NCI-H510A treated with DMSO at 0.1 percent for 48 hours (cell line): ENCODE data around the gene ZNF280C.
"Not testable (repeated sequence)": the region's sequence is repeated elsewhere in the genome, so short reads cannot be mapped to it uniquely, and the experiment has no call there.

Experiments used
- DNase-seq: peaks from one replicate; lab custom pipeline; 2025; lab: John Stamatoyannopoulos, UW

ZNF280C gene

DNA sequence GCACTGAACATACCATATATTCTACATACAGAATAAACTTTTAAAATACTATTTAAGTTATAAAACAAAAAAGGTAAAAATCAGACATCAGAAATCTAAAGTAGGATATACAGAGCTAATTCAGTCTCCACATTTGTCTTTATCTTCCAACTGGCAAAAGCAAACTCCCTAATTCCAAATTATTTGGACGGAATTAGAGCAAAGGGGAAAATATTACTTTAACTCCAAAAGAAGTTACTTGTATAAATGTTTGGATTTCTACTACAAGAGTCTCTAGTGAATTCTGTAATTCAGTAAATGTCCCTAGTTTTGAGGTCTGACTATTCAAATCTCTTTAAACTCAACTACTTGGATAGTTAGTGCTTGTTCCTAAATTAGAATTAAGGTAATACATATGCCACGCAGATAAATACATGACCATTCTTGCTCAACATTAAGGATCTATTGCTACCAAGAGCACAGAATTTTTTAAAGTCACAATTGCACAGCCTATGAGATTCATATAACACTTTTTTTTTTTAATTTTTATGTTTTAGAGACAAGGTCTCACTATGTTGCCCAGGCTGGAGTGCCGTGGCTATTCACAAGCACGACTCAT is 7.3 kb downstream of the ZNF280C start:
- no peak for DNase-seq

DNA sequence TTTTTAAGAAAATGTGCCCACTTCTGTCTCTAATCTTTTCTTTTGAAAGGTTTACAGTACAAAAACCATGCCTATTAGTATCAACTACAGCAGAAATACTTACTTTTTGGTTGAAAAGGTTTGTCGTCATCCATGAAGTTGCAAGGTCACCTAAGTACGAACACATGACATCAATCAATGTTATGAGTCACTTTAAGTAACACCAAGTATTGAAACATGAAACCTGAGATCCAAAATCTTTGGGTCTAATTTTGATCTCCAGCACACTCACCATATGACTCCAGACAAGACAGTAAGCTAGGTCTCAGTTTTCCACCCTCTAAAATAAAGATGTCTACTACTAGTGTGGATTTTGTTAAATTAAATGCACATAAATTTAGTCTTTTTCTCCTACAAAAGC is 8.4 kb downstream of the ZNF280C start:
- DNase-seq = no peak

DNA sequence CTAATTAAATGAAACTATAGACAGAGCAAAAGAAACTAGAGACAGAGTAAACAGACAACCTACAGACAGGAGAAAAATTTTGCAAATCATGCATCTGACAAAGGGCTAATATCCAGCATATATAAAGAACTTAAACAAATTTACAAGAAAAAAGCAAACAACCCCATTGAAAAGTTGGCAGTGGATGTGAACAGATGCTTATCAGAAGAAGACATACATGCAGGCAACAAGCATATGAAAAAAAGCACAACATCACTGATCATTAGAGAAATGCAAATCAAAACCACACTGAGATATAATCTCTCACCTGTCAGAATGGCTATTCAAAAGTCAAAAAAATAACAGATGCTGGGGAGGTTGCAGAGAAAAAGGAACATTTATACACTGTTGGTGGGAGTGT is 14.8 kb downstream of the ZNF280C start:
- DNase-seq = no peak

DNA sequence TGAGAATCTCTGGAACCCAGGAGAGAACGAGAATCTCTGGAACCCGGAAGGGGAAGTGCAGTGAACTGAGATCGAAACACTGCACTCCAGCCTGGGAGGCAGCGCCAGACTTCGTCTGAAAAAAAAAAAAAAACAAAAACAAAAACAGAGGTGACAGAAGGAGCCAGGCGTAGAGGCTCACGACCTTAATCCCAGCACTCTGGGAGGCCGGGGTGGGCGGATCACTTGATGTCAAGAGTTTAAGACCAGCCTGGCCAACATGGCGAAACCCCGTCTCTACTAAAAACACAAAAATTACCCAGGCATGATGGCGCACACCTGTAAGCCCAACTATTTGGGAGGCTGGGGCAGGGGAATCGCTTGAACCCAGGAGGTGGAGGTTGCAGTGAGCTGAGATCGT is 17.0 kb downstream of the ZNF280C start:
- no peak for DNase-seq

DNA sequence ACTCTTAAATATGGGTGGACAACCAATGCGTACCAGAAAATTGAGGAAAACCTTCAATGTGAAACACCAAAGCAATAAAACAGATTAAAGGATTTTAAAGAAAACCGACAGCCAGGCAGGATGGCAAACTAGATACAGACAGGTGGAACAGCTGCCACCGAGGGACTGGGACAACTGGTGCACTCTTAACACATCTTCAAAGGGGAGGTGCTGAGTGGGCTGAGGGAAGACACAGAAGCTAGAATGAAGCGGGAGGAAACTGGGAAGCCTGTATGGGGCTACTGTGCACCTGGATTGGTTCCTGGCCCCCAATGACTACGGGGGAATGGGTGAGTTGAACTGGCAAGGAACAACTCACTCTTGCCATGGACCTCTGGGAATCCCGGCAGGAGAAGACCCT is 20.7 kb downstream of the ZNF280C start:
- no peak for DNase-seq

DNA sequence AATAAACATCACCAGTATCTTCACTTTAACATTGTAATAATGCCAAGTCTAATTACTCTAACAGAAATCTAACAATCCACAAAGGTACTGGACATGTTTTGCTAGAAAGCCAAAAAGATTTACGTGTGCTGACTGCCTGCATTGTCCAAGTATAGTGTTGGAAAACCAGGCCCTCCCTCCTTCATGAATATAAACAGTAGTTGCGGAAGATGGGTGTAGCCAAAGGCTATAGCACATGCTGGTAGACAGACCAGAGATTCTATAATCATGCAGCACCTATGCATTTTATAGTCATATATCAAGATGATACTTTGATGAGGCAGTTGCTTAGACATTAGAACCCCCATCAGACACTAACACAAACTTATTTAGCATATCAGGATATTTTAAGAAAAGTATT is 22.6 kb downstream of the ZNF280C start:
- no peak for DNase-seq

DNA sequence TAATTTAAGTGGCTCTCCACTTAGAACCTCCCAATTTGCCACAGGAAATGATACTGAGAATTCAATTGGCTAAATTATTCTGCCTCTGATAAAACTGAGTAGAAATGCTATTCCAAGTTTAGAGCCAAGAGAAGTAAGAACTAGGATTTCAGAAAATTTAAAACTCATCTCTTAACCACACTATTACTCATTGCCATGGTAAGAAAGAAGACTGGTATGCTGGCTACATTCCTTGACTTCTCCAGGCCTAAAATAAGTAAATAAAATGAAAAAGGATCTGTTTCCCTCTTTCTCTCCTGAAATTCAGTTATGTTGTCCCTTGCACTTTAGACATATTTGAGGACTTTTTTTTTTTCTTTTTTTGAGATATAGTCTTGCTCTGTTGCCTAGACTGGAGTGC is 23.3 kb downstream of the ZNF280C start:
- no peak for DNase-seq

DNA sequence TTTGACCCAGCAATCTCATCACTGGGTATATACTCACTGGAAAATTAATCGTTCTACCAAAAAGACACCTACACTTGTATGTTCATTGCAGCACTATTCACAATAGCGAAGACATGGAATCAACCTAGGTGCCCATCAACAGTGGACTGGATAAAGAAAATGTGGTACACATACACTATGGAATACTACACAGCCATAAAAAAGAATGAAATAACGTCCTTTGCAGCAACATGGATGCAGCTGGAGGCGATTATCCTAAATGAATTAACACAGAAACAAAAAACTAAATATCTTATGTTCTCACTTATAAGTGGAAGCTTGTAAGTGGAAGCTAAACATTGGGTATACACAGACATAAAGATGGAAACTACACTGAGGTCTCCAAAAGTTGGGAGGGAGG is 37.5 kb downstream of the ZNF280C start:
- not testable (repeated sequence) for DNase-seq

DNA sequence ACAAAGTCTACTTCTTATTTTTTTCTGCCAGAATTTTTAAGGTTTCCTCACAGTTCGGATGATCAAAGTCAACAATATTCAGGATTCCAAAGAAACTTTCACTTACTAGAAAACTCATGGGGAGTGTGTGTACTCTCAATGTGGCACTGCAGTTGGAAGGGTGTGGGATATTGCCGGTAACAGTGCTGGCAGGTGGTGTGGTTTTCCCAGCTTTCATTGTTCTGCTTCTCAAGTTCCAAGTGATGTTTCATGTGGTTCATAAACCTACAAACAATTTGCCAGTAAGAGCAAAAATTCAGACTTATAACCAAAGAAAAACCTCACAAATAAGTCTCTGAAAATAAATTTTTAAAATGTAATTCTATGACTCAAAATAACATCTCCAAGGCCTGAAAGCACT is 39.8 kb downstream of the ZNF280C start:
- DNase-seq = no peak

DNA sequence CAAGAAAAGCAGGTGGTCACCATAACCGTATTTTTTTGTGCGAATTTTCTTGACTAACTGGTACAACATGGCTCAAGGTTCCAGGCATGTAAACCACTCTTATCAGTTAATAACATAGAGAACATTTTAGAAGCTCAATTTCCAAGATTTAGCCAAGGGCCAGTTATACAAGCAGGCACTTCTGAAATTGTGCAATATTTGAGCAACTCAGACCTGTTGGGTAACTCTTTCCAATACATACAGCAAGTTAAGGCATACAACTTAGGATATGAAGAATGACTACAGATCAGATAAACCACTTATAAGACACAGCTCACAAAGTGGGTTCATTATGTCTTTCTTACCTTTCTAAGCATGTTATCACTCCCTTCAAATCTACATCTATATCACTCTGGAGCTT is 43.9 kb downstream of the ZNF280C start:
- no peak for DNase-seq

DNA sequence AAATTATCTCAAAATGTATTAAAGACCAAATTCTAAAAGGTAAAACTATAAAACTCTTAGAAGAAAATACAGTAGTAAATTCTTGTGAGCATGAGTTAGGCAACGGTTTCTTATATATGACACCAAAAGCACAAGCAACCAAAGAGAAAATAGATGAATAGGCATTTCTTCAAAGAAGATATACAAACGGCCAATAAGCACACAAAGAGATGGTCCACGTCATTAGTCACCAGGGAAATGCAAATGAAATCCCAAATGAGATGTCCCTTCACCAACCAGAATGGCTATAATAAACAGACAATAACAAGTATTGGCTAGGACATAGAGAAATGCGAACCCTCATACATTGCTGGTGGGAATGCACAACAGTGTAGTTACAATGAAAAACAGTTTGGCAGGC is 52.4 kb downstream of the ZNF280C start:
- no peak for DNase-seq

DNA sequence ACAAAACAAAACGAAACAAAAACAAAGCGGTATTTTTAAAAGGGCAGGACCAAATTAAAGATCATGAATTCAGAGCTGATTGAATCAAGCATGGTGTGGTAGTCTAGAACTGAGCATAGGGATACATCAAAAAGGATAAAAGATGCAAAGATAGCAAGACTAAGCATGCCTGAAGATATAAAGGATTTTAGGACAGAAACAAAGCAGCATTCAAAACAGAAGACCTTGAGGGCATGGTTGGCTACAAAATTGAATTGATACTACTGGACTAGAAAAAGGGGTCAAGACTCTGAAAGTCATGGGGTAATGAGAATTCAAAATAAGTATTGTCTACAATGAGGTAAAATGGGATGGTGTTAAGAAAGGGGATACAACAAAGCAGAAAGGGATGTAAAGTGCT is 55.3 kb downstream of the ZNF280C start:
- no peak for DNase-seq

DNA sequence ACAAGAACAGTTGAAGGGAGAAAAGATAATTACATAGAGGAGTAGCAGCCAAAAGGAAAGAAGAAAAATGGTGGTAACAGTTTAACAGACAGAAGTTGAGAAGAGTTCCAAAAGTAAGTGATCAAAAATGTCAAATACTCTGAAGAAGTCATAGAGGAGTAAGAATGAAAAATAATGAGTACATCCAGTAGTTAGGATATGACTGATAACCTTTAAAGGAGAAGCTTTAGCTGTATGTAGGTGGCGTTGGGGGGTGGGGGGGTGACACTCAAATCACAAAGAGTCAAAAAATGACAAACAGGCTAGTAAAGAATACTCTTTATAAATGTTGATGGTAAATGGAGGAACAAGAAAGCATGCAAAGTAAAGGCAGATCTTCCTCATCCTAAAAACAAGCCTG is 56.3 kb downstream of the ZNF280C start:
- no peak for DNase-seq

DNA sequence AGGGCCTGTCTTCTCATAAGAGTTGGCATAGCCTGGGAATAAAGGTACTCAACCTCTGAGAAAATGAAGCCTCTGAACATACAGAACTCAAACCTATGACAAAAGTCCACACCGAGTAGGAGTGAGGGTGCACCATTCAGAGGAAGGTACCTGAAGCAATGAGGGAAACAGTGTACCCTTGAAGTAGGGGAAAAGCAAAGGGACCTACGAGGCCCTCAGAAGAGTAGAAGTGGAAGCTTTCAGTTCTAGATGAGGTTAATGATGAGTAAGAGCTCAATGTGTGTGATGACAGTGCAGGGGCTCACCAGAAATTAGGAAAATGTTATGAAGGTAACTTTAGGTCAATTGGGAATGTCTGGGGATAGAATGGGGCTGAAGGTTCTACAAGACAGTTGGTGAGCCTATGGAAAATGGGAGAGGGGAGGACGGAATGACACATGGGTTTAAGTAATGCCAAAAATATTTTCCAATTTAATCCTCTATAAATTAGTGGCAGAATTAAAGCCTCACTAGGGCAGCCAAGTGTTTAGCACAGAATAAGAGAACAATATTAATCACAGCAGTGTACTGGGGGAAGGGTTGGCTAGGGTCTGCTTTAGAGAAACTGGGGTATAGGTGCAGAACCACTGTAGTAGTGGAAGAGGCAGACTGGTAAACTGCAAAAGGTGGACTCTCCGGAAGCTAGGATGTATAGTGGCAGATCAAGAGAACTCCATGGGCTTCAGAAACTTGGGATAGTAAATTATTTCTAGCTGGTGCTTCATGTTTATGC is 57.1 kb downstream of the ZNF280C start:
- no peak for DNase-seq

DNA sequence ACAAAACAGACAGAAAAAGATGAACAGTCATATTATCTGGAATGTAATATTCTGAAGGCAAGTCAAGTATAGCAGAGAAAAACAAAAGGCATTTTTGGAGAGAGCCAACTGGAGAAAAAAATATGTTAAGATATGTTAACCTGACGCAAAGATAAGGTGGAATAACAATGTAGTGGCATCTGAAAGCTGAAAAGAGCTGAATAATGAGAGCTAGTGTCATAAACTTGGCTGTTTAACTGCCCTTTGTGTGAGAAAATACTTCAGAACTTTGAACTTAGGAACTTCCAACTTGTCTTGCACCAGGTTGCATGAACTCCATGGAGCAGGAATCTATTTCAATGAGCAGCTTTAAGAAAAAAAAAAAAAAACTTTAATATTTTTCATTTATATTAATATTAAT is 64.1 kb downstream of the ZNF280C start:
- DNase-seq = no peak

DNA sequence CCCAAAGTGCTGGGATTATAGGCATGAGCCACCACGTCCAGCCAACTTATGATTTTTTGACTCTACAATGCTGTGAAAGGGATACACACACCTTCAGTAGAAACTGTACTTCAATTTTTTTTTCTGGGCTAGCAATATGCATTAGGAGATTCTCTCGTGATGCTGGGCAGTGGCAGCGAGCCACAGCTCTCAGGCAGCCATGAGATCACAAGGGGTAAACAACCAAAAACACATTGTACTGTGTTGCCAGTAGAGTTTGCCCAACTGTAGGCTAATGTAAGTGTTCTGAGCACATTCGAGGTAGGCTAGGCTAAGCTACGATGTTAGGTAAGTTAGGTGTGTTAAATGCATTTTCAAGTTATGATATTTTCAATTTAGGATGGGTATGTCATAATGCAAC is 71.2 kb downstream of the ZNF280C start:
- no peak for DNase-seq

DNA sequence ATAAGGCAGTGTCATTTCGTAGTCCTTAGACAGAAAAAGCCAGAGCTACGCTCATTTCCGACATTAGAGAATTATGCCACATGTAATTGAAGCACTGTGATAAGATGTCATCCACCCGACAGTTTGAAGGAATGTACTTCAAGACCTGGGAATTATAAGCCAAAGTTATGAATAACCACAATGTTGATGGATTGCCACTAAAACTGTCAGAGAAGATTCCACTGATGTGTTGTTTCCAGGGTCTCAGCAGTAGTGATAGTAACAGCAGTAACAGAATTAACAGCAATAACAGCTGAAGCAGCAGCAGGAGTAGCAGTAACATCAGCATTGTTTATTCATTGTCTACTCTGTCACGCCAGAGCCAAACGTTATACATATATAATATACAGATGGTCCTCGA is 72.2 kb downstream of the ZNF280C start:
- no peak for DNase-seq

DNA sequence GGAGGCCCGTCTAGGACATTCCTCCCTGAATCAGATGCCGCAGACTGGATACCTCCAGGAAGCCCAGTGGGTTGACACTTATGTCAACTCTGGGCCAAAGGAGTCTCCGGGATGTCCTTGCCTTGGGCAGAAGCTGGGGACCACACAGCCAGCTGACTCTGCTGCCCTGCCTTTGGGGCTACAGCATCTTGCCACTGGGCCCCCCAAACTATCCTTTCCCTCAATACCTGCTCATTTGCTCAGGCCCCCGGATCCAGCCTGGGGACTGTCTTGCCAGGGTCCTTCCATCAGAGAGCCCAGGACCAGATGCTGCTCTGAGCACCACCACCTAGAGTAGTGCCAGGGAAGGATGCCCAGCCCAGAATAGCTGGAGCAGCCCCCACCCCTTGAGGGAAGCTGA is 77.9 kb downstream of the ZNF280C start:
- DNase-seq = no peak

DNA sequence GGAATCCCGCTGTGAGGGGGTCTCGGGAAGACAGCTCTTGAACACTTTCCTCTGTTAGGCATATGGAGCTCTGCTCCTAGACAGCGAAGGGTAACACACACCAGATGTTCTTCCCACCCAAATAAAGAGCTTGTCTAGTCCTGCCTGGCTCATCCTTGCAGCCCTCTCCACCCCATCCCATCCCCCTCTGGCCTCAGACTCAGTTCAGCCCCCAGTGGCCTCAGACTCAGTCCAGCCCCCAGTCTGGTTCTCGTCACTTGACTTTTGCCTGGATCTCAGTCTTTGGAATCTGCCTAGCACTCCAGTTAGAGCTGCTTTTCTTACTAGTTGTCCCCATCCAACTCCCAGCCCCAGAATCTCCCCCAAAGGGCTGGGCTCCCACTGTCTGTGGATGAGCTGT is 82.0 kb downstream of the ZNF280C start:
- DNase-seq = no peak

DNA sequence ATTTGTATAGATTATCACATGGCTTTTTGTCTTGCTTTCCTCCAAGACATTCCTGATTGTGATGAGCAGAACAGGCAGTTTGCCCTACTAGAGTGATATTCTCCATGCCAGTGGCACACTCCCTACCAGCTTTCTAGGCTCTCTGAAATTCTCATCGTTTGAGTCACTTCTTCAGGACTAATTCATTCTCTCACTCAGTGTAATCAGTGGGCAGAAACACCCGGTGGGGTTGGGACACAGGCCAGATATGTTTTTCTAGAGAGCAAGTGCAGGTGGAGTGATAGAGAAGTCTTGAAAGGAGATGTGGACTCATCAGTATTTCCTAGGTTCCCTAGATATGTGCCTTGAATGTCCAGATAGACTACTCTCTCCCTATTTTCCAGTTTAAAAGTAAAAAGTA is 83.8 kb downstream of the ZNF280C start:
- no peak for DNase-seq

DNA sequence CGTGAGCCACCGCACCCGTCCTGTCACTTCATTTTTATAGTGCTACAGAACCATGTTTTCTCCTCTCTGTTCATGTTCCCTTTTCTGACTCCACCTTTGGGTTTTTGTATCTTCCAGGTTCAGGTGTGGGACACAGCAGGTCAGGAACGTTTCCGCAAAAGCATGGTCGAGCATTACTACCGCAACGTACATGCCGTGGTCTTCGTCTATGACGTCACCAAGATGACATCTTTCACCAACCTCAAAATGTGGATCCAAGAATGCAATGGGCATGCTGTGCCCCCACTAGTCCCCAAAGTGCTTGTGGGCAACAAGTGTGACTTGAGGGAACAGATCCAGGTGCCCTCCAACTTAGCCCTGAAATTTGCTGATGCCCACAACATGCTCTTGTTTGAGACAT is 84.5 kb downstream of the ZNF280C start:
- no peak for DNase-seq

DNA sequence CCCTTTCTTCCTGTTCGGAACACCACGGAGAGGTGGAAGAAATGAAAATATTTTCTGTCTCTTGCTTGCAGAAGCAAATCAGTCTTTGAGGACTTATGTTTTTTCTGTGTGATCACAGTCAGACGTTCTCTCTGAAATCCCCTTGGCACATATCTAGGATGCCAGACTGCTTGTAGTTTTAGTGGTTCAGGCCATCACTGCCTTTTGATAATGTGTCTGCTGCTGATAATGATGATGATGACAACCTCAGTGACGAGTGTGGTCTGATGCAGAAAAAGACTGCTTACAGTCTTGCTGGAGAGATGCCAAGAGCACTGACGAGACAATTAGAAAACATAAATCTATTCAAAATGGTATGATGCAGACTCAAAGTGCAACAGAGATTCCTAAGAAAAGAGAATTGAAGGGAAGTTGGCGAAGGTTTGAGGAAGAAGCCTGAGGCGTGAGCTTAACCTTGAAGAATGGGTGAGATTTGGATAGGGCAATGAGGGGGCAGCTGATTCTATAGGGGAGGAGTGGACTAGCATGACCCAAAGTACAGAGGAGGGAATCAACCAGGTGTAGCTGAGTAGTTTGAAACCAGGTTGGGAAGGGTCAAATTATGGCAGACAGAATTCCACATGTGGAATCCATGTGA is 89.0 kb downstream of the ZNF280C start:
- DNase-seq = no peak

DNA sequence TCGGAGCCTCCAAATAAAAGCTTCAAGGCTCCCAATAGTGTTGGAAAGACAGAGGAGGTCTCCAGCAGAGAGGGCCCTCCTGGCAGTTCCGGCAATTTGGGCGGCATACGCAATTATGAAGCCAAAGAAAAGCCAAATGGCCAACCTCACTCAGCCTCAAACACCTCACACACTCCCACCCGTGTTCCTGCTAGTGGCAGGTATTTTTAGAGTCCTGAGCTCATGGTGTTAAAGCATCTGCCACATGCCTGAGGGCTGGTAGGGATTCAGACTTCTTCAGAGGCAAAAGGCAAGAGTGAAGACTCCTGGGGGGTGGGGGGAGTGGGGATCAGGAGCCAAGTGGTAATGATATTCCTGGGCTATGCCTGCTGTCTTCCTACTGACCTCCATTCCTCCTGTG is 89.5 kb downstream of the ZNF280C start:
- no peak for DNase-seq

DNA sequence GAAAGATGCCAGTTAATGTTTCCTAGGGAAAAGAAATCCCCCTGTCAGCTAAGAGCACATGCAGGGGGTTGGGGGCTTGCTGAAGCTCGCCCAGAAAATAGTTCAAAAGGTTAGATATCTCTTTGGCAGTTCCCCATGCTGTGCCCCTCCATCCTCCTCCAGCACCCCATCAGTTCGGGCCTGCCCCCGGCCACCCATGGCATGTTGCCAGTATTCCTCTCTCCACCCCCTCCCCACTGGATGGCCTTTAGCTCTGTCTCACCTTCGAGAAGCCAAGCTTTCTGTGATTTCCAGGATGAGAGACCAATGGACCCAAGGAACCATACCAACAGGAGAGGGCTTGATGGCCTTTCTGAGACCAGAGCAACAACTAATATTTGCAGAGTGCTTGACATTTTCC is 91.8 kb downstream of the ZNF280C start:
- no peak for DNase-seq
